Myocyte (in vitro differentiated cells): ENCODE measurements around the gene HTRA3. TPM values are rescaled to one million over a fixed set of nuclear protein-coding genes. Genes with fewer than 3 reads are reported as not detected.

Experiments
- DNase-seq: peaks from one replicate; pipeline ENCODE4 v3.0.0-alpha.2; 2012; ENCODE audit warnings: low read depth
- total RNA-seq: library from RNA; depleted of rRNA; stranded (reverse); fragments of >200 nt; gene quantifications from 2 replicates; pipeline ENCODE4 v1.2.3, GENCODE V29; 2014

The HTRA3 gene
- total RNA-seq, 1 donor from 2014 or later = 35.0 TPM

DNA sequence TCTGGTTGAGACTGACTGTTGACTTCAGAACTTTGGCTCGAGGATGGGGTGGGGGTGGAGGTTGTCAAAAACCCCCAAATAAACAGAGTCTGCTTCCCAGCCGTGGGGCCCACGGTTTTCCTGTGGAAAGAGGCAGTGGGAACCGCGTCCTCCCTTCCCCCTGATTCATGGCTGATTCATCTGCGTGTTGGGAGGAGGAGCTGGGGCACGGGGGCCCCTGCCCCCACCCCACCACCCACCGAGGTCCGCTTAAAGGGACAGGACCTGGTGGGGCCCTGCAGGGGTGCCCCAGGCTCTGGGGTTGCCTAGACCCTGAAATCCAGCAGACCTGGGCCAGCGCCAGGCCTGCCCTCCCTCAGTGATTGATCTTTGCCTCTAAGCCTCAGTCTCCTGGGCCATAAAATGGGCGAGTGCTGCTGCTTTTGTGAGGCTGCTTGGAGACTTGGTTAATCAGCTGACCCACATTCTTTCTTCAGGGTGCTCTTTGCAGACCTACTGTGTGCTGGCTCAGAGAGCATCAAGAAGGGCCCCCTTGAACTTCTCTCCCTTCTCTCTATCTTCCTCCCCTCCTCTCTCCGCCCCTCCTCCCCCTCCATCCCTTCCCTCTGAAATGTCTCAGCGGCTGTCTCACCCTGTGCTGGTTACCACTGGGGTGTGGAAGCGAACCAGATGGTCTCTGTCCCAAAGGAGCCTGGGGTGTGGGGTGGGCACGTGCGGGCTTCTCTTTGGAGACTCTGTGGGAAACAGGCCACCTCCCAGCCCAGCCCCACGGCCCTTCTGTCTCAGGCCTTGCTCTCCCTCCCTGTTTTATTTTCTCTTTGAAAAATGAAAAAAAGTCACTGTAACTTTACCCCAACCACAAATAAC is 9.1 kb downstream of the HTRA3 start:
- peak; percentile 90 for DNase-seq

DNA sequence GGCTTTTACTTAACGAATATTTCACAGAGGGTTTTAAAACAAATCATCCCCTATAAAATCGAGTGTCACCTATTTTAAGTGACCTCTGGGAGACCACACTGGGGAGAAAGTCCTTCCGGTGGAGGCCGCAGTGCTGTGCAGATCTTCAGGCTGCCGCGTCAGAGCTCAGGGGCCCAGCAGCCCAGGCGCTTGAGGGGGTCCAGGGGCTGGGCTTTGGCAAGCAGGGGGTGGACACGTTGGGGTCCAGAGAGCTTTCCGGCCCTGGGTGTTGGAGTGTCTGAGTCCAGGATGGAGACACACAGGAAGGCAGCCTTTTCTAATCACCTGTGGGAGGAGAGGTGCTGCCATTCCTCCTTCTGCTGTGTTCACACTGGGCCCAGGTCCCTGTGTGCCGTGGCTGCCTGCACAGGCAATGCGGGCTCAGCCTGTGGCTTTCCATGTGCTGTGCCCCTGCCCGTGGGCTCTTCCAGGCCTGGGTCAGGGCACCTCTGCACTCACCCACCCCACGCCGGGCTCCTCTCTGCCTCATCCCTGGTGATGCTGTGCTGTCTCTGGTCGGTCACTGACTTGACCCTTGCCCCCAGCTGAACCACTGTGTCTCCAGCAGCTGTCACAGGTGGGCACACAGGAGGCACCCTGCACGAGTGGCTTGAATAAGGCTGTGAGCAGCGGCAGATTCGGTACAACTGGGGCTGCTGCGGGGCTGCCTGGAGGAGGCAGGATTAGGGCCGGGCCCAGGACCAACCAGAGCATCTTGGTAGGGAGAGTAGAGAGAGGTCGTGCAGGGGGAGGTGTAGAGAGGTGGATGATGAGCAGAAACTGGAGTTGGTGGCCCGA is 10.0 kb downstream of the HTRA3 start:
- DNase-seq = no peak

DNA sequence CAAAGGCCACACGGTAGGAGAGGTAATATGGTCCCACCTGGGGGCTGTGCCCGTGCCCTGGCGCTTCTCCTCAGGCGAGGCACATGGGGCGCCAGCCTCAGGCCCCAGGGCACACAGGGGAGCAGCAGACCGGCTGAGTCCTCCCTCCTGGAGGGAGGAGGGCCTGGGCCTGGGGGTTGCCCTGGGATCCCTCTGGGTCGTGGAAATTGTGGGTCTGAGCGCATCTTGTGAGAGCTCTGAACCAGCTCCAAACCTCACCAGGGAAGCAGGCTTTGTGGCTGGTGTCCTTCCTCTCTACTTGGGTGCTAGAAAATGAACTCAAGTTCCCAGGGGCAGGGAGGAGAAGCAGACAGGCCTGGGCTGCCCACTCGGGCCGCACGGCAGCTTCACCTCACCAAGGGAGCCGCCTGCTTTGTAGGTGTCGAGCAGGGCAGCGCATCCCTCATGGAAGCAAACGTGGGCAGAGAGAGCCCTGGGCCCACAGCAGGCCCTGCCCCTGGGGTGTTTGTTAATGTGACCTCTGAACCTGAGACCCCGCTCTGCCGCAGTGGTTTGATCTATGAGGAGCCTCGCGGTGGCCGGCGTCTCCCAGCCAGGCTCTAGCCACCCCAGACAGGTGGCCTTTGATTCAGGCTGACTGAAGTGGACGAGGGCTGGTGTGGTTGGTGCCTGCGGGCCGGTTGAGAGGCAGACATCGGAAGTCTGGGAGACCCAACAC is 10.8 kb downstream of the HTRA3 start:
- no peak for DNase-seq

DNA sequence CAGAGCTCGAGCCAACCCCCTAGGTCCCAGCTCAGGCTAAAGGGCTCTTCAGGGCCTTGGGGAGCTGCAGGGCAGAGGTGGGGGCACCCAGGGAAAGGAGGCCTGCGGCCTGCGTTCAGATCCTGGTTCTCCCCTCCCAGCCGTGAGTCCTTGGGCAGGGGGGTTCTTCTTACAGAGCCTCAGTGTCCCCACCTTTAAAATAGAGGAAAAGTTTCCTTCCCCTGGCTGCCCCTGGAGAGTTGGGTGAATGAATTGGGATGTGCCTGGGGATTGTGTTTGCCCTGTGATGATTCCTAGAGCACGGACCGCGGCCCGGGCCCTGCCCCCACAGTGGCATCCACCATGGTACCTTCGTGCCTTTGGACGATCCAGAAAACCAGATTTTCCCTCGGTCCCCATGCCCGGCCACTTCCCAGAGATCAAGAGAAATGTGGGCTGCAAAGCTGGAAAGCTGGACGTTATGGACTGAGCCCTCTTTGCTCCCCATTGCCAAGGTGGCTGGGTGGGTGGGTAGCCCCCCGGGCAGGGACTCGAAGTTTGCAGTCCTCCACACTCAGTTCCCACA is 11.4 kb downstream of the HTRA3 start:
- no peak for DNase-seq

DNA sequence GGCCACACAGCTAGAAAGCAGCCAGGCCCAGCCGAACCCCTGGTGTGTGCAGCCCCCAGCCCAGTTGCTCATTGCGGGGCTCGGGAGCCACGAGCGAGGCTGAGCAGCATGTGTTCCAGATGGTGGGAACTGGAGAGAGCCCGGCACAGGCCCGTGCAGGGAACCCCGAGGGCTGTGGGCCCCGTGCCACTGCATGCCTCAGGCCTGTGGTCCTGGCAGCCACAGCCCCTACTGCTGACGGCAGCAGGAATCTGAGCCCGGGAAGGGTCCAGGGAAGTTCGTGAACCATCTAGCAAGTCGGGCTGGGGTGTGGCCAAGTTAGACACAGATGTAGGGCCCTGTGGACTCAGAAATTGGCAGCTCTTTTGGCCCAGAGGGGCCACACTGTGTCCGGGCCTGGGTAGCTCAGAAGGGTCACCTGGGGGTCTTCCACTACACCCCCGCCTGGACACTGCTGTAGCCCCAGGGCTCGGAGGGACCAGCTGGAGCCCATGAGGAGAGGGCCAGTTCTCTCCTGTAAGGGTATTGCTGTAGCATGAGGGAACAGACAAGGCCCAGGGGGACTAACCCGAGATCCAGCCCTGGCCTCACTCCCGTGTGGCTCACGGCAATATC is 12.1 kb downstream of the HTRA3 start:
- peak; percentile 86 for DNase-seq

DNA sequence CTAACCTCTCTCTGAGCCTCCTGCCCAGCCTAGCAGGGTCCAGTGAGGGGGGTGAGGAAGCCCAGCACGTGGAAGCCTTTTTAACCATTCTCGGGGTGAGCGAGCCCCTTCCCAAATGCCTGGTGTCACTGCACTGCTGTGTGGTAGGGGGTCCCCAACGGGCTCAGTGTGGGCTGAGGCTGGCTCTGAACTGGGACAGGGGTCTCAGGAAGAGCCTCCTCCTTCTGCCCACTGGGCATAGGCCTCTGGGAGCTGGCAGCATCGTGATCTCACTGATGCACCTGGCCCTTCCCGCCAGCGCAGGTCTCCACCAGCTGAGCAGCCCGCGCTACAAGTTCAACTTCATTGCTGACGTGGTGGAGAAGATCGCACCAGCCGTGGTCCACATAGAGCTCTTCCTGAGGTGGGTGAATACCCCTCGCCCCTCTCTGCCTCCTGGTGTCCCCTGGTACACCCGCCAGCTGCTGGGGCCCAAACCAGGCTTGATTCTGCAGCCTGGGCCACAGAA is 12.6 kb downstream of the HTRA3 start:
- no peak for DNase-seq

DNA sequence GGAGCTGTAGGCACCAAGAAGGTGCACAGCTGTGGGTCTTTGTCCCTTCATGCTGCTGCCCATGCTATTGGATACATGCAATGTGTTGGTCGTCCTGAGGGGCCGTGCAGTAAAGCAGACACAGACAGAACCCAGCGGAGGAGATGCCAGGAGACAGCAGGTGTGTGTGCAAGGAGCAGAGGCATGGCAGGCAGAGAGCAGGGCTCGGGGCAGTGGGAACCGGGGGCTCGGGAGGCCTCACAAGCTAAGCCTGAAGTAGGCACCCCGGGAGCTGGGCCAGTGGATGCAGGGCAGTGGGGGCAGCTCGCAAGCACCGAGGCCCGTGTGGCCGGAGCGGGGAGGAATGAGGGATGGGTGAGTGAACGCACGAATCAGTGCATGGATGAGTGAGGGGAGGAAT is 13.2 kb downstream of the HTRA3 start:
- DNase-seq = no peak

DNA sequence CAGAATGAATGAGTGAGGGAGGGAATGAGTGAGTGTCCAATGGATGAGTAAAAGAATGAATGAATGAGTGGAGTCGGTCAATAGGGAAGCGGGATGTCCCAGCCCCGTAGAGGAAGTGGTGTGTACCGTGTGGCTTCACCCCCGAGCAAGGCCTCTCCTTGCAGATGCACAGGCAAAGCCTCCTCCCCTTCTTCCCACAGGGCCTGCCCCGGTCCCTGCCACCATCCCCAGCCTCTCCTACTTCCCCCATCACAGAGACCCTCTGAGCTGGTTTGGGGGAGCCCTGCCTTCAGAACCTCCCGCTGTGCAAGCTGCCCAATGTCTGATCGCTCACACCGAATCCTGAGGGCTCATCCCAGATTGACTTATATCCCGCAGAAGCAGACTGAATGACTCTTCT is 13.6 kb downstream of the HTRA3 start:
- no peak for DNase-seq

DNA sequence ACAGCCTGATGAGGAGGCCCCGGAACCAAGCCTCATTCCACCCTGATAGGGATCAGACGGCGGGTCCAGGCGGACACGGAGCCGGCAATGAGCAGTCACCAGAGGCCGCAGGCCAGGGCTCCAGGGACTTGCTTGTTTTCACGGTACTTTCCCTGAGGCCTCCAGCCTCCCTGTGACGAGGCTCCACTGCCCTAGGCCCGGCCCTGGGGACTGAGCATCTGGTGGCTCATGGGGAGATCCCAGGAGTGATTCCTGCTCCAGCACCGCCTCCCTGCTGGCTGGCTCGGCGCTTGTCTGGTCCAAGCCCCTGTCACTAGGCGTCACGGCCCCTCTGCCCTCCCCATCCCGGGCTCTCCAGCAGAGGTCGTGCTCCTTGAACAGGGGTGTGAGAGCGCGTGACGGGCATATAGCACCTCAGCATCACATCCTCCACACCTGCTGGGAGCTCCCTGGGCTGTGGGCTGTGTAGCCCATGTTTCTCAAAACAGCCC is 14.1 kb downstream of the HTRA3 start:
- DNase-seq = no peak

DNA sequence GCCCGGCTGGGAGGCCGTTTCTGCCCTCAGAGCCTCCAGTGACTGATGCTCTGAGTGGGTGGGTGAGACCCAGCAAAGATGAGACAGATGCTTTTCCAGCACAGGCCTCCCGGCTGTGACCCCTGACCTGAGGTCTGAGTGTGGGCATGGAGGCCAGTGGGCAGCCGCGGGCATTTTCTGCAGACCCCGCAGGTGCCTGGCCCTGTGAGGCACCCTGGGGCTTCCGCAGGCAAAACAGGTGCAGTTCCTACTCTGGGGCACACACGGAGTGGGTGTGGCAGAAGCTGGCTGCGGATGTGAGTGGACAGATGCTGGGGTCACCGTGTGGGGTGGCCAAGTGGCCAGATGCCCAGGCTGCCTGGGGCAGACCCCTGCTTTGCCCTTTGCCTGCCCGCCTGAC is 14.8 kb downstream of the HTRA3 start:
- no peak for DNase-seq

DNA sequence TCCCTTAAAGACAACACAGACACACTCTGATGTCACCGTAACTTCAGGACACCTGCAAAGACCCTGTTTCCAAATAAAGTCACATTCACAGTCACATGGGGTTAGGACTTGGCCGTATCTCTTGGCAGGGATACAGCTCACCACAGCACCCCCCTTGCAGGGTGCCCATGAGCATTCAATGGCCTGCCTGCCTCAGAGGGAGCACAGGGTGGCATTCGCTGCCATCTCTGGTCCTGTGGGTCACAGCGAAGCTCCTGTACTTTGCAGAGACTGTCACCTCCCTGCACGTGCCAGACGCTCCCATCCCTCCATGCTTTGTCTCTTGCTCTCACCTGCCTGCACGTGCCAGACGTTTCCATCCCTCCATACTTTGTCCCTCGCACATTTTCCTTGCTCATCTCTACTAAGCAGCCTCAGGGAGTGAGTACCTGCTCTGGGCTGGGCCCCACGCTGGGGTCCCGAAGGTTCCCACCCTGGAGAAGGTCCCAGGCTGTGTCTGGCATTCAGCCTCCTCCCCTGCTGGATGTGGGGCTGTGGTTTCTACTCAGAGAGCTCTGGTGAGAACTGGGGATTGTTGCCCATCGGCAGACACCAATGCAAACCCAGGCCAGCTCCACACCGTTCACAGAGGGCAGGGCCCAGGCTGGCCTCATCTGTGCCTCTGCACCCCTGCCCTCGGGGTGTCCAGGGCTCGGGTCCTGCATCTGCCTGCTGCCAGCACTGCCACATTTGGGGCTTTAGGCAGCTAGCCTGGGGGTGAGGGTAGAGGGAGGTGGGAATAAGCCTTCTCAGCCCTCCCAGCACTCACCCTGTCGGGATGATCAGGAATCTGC is 15.8 kb downstream of the HTRA3 start:
- no peak for DNase-seq

DNA sequence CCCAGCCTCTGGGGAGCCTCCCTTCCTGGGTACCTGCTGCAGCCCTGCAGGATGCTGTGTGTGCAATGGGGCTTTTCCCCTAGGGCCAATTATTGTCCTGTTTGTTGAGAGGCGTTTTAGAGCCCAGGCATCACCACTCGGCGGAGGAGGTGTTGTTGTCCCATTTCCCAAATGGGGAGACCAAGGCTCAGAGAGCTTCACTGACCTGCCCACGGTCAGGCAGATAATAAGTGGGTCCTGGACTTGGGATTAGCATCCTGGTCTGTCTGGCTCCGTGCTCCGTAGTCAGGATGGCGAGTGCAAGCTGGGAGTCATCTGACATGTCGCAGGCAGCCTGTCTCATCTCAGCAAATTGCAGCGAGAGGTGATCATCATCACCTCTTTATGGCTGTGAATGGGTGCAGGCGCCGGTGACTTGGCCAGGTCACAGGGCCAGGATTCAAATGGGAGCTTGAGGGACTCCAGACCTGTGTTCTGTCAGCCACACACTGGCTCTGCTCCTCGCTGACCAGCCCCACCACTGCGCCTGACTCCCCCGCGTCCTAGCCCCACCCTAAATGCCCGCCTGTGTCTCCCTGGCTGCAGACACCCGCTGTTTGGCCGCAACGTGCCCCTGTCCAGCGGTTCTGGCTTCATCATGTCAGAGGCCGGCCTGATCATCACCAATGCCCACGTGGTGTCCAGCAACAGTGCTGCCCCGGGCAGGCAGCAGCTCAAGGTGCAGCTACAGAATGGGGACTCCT is 16.6 kb downstream of the HTRA3 start:
- no peak for DNase-seq

DNA sequence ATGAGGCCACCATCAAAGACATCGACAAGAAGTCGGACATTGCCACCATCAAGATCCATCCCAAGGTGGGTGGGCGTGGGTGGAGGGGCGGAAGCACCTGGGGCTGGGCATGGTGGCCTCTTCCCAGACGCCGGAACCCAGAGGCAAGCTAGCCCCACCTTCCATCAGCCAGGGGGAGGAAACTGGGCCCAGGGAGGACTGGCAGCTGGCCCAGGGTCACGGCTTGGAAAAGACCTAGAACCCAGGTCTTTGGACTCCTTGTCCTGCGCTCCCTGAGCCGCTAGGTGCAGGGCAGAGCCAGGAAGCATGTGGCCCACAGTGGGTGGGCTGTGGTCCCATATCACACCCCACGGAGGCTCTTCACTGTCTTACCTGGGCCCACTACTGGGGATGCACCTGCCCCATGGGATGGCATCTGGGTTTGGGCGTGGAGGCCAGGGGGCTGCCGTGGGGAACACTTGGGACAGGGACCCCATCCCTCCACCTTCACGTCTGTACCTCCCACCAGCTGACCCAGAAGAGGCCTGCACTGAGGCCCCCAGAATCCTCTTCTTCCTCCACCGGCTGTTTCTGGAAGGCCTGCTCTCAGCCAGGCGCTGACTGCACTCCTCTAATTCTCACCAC is 17.3 kb downstream of the HTRA3 start:
- DNase-seq = no peak

DNA sequence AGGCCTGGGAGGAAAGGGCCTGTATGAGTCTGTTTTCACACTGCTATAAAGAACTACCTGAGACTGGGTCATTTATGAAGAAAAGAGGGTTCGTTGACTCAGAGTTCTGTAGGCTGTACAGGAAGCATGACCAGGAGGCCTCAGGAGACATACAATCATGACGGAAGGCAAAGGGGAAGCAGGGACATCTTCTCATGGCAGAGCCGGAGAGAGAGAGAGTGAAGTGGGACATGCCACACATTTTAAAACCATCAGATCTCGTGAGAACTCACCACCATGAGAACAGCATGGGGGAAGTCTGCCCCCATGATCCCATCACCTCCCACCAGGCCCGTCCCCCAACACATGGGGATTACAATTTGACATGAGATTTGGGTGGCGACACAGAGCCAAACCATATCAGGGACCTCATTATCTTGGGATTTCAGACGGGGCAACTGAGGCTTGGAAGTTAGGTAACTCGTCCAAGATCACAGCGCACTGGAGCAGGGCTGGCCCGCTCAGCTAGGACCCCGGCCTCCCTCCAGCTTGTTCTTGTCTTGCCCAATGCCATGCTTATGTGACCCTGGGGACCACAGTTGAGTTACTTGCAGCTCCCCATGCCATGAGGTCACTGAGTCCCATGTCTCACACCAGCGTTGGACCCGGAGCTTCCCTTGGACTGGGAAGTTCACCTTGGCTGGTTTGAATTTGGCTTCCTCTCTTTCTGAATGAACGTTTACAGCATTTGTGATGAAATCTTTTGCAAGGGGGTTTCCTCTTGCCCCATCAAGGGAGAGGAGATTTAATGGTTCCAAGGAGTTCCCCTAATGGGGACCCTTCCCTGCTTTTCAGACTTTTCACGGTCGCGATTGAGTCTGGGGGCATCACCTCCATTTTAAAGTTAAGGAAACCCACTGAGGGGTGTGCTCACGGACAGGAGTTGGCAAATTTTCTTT is 18.1 kb downstream of the HTRA3 start:
- no peak for DNase-seq

DNA sequence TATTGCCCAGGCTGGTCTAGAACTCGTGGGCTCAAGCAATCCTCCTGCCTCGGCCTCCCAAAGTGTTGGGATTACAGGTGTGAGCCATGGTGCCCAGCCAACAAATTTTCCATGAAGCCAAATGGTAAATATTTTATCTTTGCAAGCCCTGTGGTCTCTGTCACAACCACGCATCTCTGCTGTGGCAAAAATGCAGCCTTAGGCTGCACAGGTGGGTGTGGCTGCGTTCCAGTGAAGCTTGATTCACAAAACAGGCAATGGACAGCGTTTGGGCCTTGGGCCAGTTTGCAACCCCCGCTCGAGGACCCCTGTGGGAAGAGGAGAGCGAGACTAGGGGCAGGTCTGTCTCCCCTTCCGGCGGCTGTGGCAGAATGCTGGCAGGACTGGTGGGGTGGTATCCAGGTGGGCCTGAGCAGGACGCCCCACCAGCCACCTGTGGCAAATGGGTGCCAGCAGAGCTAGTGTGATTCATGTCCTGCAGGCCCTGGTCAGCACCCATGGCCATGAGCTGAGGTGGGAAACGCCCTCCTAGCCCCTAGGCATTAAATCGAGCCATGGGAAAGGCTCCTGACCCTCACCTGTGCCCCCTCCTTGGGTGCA is 19.7 kb downstream of the HTRA3 start:
- DNase-seq = no peak

DNA sequence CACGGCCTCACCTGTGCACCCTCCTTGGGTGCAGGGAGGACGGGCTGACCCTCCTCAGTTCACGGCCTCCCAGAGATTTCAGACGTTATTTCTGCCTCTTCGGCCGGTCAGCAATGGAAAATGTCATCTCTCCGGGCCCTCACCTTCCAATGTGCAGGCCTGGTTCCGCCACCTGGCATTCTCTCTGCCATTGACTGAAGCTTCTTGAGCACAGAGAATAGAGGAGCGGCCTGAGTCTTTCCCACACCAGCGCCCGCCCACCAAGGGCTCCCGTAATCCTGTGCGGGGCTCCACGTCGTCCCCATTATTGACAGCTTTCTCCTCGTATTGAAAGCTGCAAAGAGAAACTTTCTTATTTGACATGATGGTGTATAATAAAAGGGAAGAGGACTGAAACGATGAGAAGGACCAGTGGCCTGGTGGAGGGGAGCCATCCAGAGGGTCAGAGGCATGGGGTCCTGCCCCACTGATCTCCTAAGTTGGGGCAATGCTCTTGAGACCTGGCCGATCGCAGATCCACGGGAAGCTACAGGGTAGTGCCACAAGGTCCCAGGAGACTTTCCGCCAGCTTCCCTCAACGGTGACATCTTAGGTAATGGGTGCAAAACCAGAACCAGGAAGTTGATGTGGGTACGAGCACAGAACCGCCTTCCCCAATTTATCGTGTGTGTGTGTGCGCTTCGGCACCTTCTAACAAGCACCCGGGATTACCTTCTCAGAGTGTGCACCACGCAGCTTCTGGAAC is 20.6 kb downstream of the HTRA3 start:
- DNase-seq = no peak

DNA sequence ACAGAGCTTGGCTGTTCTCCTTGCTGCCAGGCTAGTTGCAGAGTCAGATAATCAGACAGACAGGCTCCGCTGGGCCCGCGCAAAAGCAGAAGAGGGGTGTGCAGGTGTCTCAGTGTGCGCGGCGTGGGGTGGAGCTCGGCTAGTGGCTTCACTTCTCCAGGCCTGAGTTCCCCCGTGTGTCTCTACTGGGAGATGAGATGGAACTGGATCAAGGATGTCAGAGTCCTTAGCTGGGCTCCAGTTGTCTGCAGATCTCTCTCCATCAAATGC is 21.1 kb downstream of the HTRA3 start:
- DNase-seq = no peak
